Heart right ventricle (tissue), 16 donors: Measurements from ENCODE around the gene TNKS1BP1. TPM values are rescaled to one million over a fixed set of nuclear protein-coding genes. Genes with fewer than 3 reads are reported as not detected.

Experiments
- ATAC-seq, 8 donors: fragments of 200-7000 bp; cut with Tn5 transposase; one replicate each; pipeline ENCODE4 v1.9.1; 2020; ENCODE audit warnings: mild to moderate bottlenecking in 8 of 8, moderate library complexity in 8 of 8, moderate number of reproducible peaks in 1 of 8
- DNase-seq, 2 donors: peaks; one replicate each; pipeline ENCODE4 v3.0.0-alpha.2; 2020
- H3K27ac ChIP-seq, 10 donors: fragments of 200-600 bp; sonication (generic) in 2 of 10; one replicate each; pipeline versions ENCODE4 v1.5.0 to v1.8.0; 2020 to 2022; ENCODE audit warnings: mild to moderate bottlenecking in 3 of 10
- H3K27me3 ChIP-seq, 7 donors: fragments of 200-600 bp; one replicate each; pipeline ENCODE4 v1.8.0; 2021 to 2022; ENCODE audit warnings: mild to moderate bottlenecking in 2 of 7
- H3K36me3 ChIP-seq, 9 donors: fragments of 200-600 bp; sonication (generic) in 1 of 9; one replicate each; pipeline versions ENCODE4 v1.5.0 to v1.8.0; 2020 to 2022; ENCODE audit warnings: mild to moderate bottlenecking in 2 of 9
- H3K4me1 ChIP-seq, 9 donors: fragments of 200-600 bp; sonication (generic) in 1 of 9; one replicate each; pipeline versions ENCODE4 v1.5.0 to v1.8.0; 2020 to 2022; ENCODE audit warnings: mild to moderate bottlenecking in 4 of 9
- H3K4me3 ChIP-seq, 10 donors: fragments of 200-600 bp; sonication (generic) in 2 of 10; one replicate each; pipeline versions ENCODE4 v1.5.0 to v1.8.0; 2020 to 2022; ENCODE audit warnings: mild to moderate bottlenecking in 7 of 10, moderate library complexity in 2 of 10
- H3K9me3 ChIP-seq, 11 donors: fragments of 200-600 bp in 10 of 11; sonication (generic) in 2 of 11; one replicate each; pipeline versions ENCODE4 v1.5.0 to v1.8.0; 2013 to 2022; ENCODE audit warnings: mild to moderate bottlenecking in 2 of 11, control low read depth in 1 of 11, moderate library complexity in 1 of 11
- WGBS, 2 donors: extraction: QIAGEN DNeasy Blood & Tissue Kit; methylation state at CpG; one replicate each; pipeline ENCODE4 v1.1.7; 2013; ENCODE audit warnings: inconsistent platforms in 1 of 2; 5-methylcytosine and 5-hydroxymethylcytosine counted together
- intact Hi-C, 10 donors: fragments of 100-400 bp; cut with DNase I; formaldehyde crosslinking; loops; one replicate each; pipeline versions ENCODE4 v1.11.1 to v1.14.2; 2022
- polyA plus RNA-seq, 2 donors: library from polyadenylated mRNA; stranded (reverse); fragments of 200-250 nt; gene quantifications; one replicate each; pipeline ENCODE4 v1.2.3, GENCODE V29; 2013
- total RNA-seq, 10 donors: library from RNA; stranded (reverse); fragmentation: NEBNext Ultra II Directional in 3 of 10; extraction: Animal tissue kit (Norgen Biotek cat#: 25700) in 3 of 10; gene quantifications; one replicate each; pipeline versions ENCODE4 v1.2.1 to v1.2.4, GENCODE V29; 2021 to 2023
- TF ChIP-seq, protein P1 (sequence below), 9 donors: fragments of 200-600 bp; sonication (generic) in 2 of 9; IDR thresholded peaks; one replicate each; pipeline versions ENCODE4 v1.5.0 to v1.8.0; 2021 to 2022; ENCODE audit warnings: antibody characterized with exemption in 9 of 9, mild to moderate bottlenecking in 5 of 9, moderate library complexity in 1 of 9
- donor health status: Arrhythmogenic right ventricular cardiomyopathy.
- donor health status: ischemic (EF 13 %, LVEDD 7.1; RV severe dilation, severe dysfunction).
- donor health status: healthy with polysubstance abuse.
- donor health status: DM: no; HTN: yes; CAD: no.
- donor health status: DM: no; HTN: no; CAD: no.
- donor health status: ischemic (EF 25% LVEDD 6.9; RV normal size, moderate dysfunction).
- donor health status: ischemic (EF 25% LVEDD 5.7; RV mildly dilated, moderate dysfunction).
- donor health status: healthy.
- donor health status: DM: yes; HTN: yes; CAD: no.
- donor health status: Ischemic cardiomyopathy.
- donor health status: ischemic (EF 35%, LVEDD 5.7; RV mildly dilated, moderate dysfunction).
- donor health status: nonischemic (EF 11% LVEDD 7.7; RV severe dilation, severe dysfunction).
- donor health status: DM: yes; HTN: yes; CAD: no.
- donor health status: PGD.
- donor health status: ischemic (EF 29% LVEDD 5.4; RV normal size, mild dysfunction).
- donor health status: nonischemic (EF 23%, LVEDD 6.1; RV moderate dilation, normal function).

TNKS1BP1 gene
- total and polyA plus RNA-seq, 12 donors: 19.9 to 118 (median 37.0) TPM

DNA sequence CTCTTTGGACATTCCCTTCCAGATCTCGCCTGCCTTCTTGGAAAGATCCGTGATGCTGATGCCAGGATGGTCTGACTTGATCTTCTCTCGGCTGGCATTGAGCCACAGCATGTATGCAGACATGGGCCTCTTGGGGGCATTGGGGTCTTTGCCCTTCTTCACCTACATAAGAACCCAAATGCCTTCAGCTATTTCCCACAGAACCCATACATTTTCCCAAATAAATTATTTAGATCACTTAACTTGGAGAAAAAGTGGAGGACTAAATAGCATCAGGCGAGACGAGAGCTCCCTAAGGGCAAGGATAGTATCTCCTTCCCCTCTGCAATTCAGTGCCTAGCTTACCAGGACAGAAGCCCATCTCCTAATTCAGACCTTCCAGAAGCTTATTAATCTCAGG, 3.0 kb upstream of the TNKS1BP1 start:
- TF ChIP-seq, protein P1, sequence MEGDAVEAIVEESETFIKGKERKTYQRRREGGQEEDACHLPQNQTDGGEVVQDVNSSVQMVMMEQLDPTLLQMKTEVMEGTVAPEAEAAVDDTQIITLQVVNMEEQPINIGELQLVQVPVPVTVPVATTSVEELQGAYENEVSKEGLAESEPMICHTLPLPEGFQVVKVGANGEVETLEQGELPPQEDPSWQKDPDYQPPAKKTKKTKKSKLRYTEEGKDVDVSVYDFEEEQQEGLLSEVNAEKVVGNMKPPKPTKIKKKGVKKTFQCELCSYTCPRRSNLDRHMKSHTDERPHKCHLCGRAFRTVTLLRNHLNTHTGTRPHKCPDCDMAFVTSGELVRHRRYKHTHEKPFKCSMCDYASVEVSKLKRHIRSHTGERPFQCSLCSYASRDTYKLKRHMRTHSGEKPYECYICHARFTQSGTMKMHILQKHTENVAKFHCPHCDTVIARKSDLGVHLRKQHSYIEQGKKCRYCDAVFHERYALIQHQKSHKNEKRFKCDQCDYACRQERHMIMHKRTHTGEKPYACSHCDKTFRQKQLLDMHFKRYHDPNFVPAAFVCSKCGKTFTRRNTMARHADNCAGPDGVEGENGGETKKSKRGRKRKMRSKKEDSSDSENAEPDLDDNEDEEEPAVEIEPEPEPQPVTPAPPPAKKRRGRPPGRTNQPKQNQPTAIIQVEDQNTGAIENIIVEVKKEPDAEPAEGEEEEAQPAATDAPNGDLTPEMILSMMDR (IDR thresholded peaks at IDR 0.05): no peak
- Histone ChIP-seq H3K9me3 (no peaks in the 10 kb centered on the region), H3K36me3 (peaks cover 4 to 69% (median 62%) of the 10 kb centered on the region in 9 donors), H3K4me3 (no peak overlapping the region), H3K27me3 (no peaks in the 10 kb centered on the region), H3K27ac (peak overlapping the region in 1 of 10 donors; percentile 91), H3K4me1 (peaks cover 6 to 36% (median 29%) of the 10 kb centered on the region in 9 donors)
- intact Hi-C loops: no loop called here
- no peak for ATAC-seq
- no peak for DNase-seq
- 96 to 99% methylated on average over 5 of the region's 5 CpGs for WGBS, 2 donors

DNA sequence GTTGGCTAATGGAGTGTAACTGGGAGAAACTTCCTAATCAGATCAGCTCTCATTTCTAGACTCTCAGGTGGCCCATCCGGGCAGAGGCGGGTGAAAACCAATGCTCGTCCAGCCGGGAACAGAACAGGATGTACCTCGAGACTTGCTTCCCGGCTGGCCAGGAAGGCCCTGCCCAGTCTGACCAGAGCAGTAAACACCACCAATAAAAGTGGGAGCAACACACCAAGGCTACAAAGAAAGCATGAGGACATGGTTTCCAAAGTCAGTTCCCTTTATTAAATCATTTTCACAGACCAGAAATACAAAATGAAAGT, 940 bp upstream of the TNKS1BP1 start:
- ATAC-seq (peak in 7 of 8 donors; percentile 3 to 61 (median 38)), DNase-seq (peak; percentile 52)
- Histone ChIP-seq H3K27ac (peak overlapping the region; percentile 86 to 96 (median 92)), H3K36me3 (peaks cover 4 to 50% (median 42%) of the 10 kb centered on the region in 9 donors), H3K27me3 (no peaks in the 10 kb centered on the region), H3K9me3 (no peaks in the 10 kb centered on the region), H3K4me3 (peak overlapping the region in 9 of 10 donors; percentile 65 to 80 (median 73)), H3K4me1 (peaks cover 6 to 56% (median 43%) of the 10 kb centered on the region in 9 donors)
- intact Hi-C loops: no loop called here
- 9 to 11% methylated on average over 6 of the region's 6 CpGs for WGBS, 2 donors
- TF ChIP-seq, protein P1 (IDR thresholded peaks at IDR 0.05): no peak

DNA sequence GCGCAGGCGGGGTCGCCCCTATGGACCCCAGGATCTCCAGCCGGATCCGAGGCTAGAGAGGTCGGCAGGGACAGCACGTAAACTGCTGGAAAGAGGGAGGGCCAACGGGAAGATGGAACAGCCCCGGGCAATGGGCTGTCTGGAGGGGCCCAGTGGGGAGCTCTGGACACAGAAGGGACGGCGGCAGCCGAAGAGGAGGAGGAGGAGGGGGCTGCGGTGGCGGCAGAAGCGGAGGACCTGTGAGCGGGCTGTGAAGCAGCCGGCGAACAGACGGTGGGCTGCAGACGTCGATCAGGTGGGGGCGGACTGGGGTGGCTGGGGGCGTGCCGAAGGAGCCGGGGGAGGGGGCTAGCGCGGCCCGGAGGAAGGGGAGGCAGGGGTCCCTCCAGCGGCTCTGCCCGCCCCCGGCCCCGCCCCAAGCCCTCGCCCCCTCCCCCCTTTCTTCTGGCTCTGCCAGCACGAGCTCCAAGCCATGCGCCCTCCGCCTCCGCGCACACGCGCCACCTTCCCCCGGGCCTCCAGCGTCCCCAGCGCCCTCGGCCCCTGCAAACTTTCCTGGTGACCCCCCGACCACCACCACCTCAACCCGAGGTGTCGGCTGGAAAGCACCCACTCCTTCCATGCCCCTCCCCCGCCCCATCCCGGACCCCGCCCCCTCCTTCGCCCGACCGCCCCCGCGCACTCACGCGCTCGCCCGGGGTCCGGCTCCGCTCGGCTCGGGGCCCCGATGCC, 432 bp downstream of the TNKS1BP1 start:
- no peaks in the 10 kb centered on the region for H3K27me3 ChIP-seq
- H3K27ac ChIP-seq: peak overlapping the region; percentile 86 to 96 (median 92)
- peak in 4 of 8 donors; percentile 0 to 12 (median 2) for ATAC-seq
- no peaks in the 10 kb centered on the region for H3K9me3 ChIP-seq
- intact Hi-C loops: loop anchor here in 1 of 10 donors (5.0 kb wide), 1 partner anchor 47 kb away; no protein-coding TSS in a partner anchor
- H3K36me3 ChIP-seq: peaks cover 0 to 50% (median 33%) of the 10 kb centered on the region in 9 donors
- TF ChIP-seq, protein P1 (IDR thresholded peaks at IDR 0.05): no peak
- H3K4me1 ChIP-seq: peaks cover 9 to 70% (median 53%) of the 10 kb centered on the region in 9 donors
- WGBS, 2 donors: 2% methylated on average over 38 to 58 of the region's 64 CpGs
- peak overlapping the region; percentile 65 to 80 (median 71) for H3K4me3 ChIP-seq
- DNase-seq: peak; percentile 45 to 54

DNA sequence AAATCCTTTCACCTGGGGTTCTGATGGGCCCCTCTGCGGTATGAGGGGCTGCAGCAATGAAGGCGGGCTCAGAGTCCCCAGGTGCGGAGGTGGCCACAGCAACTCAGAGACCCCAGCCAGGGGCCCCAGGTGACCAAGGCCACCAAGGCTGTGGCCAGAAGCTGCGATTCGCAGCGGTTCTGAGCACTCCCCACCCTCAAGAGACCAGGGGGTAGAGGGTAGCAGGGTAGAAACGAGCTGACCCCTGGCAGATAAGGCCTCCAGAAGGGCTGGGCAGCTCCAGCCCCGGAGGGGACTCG, 948 bp downstream of the TNKS1BP1 start:
- ATAC-seq (no peak), DNase-seq (no peak)
- H3K36me3 ChIP-seq: peaks cover 0 to 50% (median 31%) of the 10 kb centered on the region in 9 donors
- H3K4me3 ChIP-seq: peak overlapping the region; percentile 65 to 80 (median 71)
- TF ChIP-seq, protein P1 (IDR thresholded peaks at IDR 0.05): no peak
- peak overlapping the region; percentile 86 to 96 (median 92) for H3K27ac ChIP-seq
- H3K9me3 ChIP-seq: no peaks in the 10 kb centered on the region
- H3K27me3 ChIP-seq: no peaks in the 10 kb centered on the region
- WGBS, 2 donors: 28% methylated on average over 9 of the region's 9 CpGs
- intact Hi-C loops: loop anchor here in 1 of 10 donors (5.0 kb wide), 1 partner anchor 47 kb away; no protein-coding TSS in a partner anchor
- H3K4me1 ChIP-seq: peaks cover 9 to 73% (median 55%) of the 10 kb centered on the region in 9 donors
